Measurements from ENCODE around the gene TDRD9.

Gene TDRD9

GRCh38 chr14:104093366-104094055 lies 165.3 kb downstream of the TDRD9 start:
- no peaks in the 10 kb centered on the region for H3K27me3 ChIP-seq (ENCODE audit: control insufficient read depth, insufficient read depth, low read length)
- H3K36me3 ChIP-seq (ENCODE audit: control insufficient read depth, insufficient read depth, low read length), result peaks cover 3% of the 10 kb centered on the region
- no peak overlapping the region for H3K9ac ChIP-seq (ENCODE audit: low read depth, low read length)

GRCh38 chr14:104094056-104094708 lies 165.9 kb downstream of the TDRD9 start:
- no peaks in the 10 kb centered on the region for H3K27me3 ChIP-seq (ENCODE audit: control insufficient read depth, insufficient read depth, low read length)
- peaks cover 3% of the 10 kb centered on the region for H3K36me3 ChIP-seq (ENCODE audit: control insufficient read depth, insufficient read depth, low read length)
- no peaks in the 10 kb centered on the region for H3K4me1 ChIP-seq (ENCODE audit: control insufficient read depth, insufficient read depth, low read length)
- H3K9me3 ChIP-seq (ENCODE audit: control insufficient read depth, insufficient read depth, low read length), result no peaks in the 10 kb centered on the region
- no peak overlapping the region for H3K9ac ChIP-seq (ENCODE audit: low read depth, low read length)
- H3K4me3 ChIP-seq (ENCODE audit: low read depth, low read length), result no peak overlapping the region

More at GRCh38 chr14:104093366-104094055, 165.3 kb downstream of the TDRD9 start:
- Histone ChIP-seq H3K4me3 (ENCODE audit: low read depth, low read length) (no peak overlapping the region), H3K4me1 (ENCODE audit: control insufficient read depth, insufficient read depth, low read length) (no peaks in the 10 kb centered on the region), H3K9me3 (ENCODE audit: control insufficient read depth, insufficient read depth, low read length) (no peaks in the 10 kb centered on the region)

- Histone ChIP-seq H3K9me3 (ENCODE audit: control insufficient read depth, insufficient read depth, low read length) (no peaks in the 10 kb centered on the region), H3K9ac (ENCODE audit: low read depth, low read length) (no peak overlapping the region), H3K36me3 (ENCODE audit: control insufficient read depth, insufficient read depth, low read length) (peaks cover 3% of the 10 kb centered on the region), H3K4me1 (ENCODE audit: control insufficient read depth, insufficient read depth, low read length) (no peaks in the 10 kb centered on the region), H3K4me3 (ENCODE audit: low read depth, low read length) (no peak overlapping the region), H3K27me3 (ENCODE audit: control insufficient read depth, insufficient read depth, low read length) (no peaks in the 10 kb centered on the region)
Measured at GRCh38 chr14:104094709-104095425, 166.6 kb downstream of the TDRD9 start.

- Histone ChIP-seq H3K4me1 (ENCODE audit: control insufficient read depth, insufficient read depth, low read length) (no peaks in the 10 kb centered on the region), H3K9ac (ENCODE audit: low read depth, low read length) (no peak overlapping the region), H3K36me3 (ENCODE audit: control insufficient read depth, insufficient read depth, low read length) (no peaks in the 10 kb centered on the region), H3K27me3 (ENCODE audit: control insufficient read depth, insufficient read depth, low read length) (no peaks in the 10 kb centered on the region), H3K4me3 (ENCODE audit: low read depth, low read length) (no peak overlapping the region), H3K9me3 (ENCODE audit: control insufficient read depth, insufficient read depth, low read length) (no peaks in the 10 kb centered on the region)
Measured at GRCh38 chr14:104095426-104096310, 167.4 kb downstream of the TDRD9 start.

GRCh38 chr14:104096318-104096717 lies 168.1 kb downstream of the TDRD9 start:
- Histone ChIP-seq H3K36me3 (ENCODE audit: control insufficient read depth, insufficient read depth, low read length) (no peaks in the 10 kb centered on the region), H3K4me3 (ENCODE audit: low read depth, low read length) (no peak overlapping the region), H3K4me1 (ENCODE audit: control insufficient read depth, insufficient read depth, low read length) (no peaks in the 10 kb centered on the region), H3K9ac (ENCODE audit: low read depth, low read length) (no peak overlapping the region), H3K27me3 (ENCODE audit: control insufficient read depth, insufficient read depth, low read length) (no peaks in the 10 kb centered on the region), H3K9me3 (ENCODE audit: control insufficient read depth, insufficient read depth, low read length) (no peaks in the 10 kb centered on the region)

GRCh38 chr14:104096751-104097700 lies 168.8 kb downstream of the TDRD9 start:
- Histone ChIP-seq H3K36me3 (ENCODE audit: control insufficient read depth, insufficient read depth, low read length) (no peaks in the 10 kb centered on the region), H3K9me3 (ENCODE audit: control insufficient read depth, insufficient read depth, low read length) (no peaks in the 10 kb centered on the region), H3K9ac (ENCODE audit: low read depth, low read length) (no peak overlapping the region), H3K4me1 (ENCODE audit: control insufficient read depth, insufficient read depth, low read length) (no peaks in the 10 kb centered on the region), H3K4me3 (ENCODE audit: low read depth, low read length) (no peak overlapping the region), H3K27me3 (ENCODE audit: control insufficient read depth, insufficient read depth, low read length) (no peaks in the 10 kb centered on the region)

- no peaks in the 10 kb centered on the region for H3K4me1 ChIP-seq (ENCODE audit: control insufficient read depth, insufficient read depth, low read length)
- no peaks in the 10 kb centered on the region for H3K36me3 ChIP-seq (ENCODE audit: control insufficient read depth, insufficient read depth, low read length)
- H3K9me3 ChIP-seq (ENCODE audit: control insufficient read depth, insufficient read depth, low read length), result no peaks in the 10 kb centered on the region
- H3K4me3 ChIP-seq (ENCODE audit: low read depth, low read length), result no peak overlapping the region
- H3K27me3 ChIP-seq (ENCODE audit: control insufficient read depth, insufficient read depth, low read length), result no peaks in the 10 kb centered on the region
- H3K9ac ChIP-seq (ENCODE audit: low read depth, low read length), result no peak overlapping the region
Measured at GRCh38 chr14:104098272-104099095, 170.2 kb downstream of the TDRD9 start.

- Histone ChIP-seq H3K9me3 (ENCODE audit: control insufficient read depth, insufficient read depth, low read length) (no peaks in the 10 kb centered on the region), H3K4me1 (ENCODE audit: control insufficient read depth, insufficient read depth, low read length) (no peaks in the 10 kb centered on the region), H3K27me3 (ENCODE audit: control insufficient read depth, insufficient read depth, low read length) (no peaks in the 10 kb centered on the region), H3K4me3 (ENCODE audit: low read depth, low read length) (no peak overlapping the region), H3K36me3 (ENCODE audit: control insufficient read depth, insufficient read depth, low read length) (no peaks in the 10 kb centered on the region), H3K9ac (ENCODE audit: low read depth, low read length) (no peak overlapping the region)
Measured at GRCh38 chr14:104099096-104100041, 171.1 kb downstream of the TDRD9 start.

- no peaks in the 10 kb centered on the region for H3K9me3 ChIP-seq (ENCODE audit: control insufficient read depth, insufficient read depth, low read length)
- H3K4me3 ChIP-seq (ENCODE audit: low read depth, low read length), result no peak overlapping the region
- H3K9ac ChIP-seq (ENCODE audit: low read depth, low read length), result no peak overlapping the region
- no peaks in the 10 kb centered on the region for H3K4me1 ChIP-seq (ENCODE audit: control insufficient read depth, insufficient read depth, low read length)
- no peaks in the 10 kb centered on the region for H3K27me3 ChIP-seq (ENCODE audit: control insufficient read depth, insufficient read depth, low read length)
- H3K36me3 ChIP-seq (ENCODE audit: control insufficient read depth, insufficient read depth, low read length), result no peaks in the 10 kb centered on the region
Measured at GRCh38 chr14:104100171-104101085, 172.2 kb downstream of the TDRD9 start.

Measured in iPS-15b (cell line).